HepG2 (cell line): Measurements from ENCODE around the gene PDZD7. TPM values are rescaled to one million over a fixed set of nuclear protein-coding genes. Genes with fewer than 3 reads are reported as not detected.

ENCODE experiments used
- ATAC-seq: fragments of 200-7000 bp; cut with Tn5 transposase; 3 replicates; pipeline ENCODE4 v1.9.1; 2020; ENCODE audit warnings: mild to moderate bottlenecking, moderate library complexity
- BruUV-seq: library from RNA; stranded (reverse); fragments of 400-500 nt; replicated peaks from 2 replicates; lab custom pipeline; 2021; lab: Mats Ljungman, UMichigan
- CTCF ChIA-PET: fragments of 300-600 bp; formaldehyde crosslinking; extraction: SDS; loops from one replicate; lab custom pipeline; 2021; ENCODE audit warnings: low total read pairs, inconsistent platforms, low intra/inter-chr PET ratio; lab: Yijun Ruan, JAX
- POLR2A ChIA-PET: fragments of 350-600 bp; sonication (Branson Sonifier 250); formaldehyde crosslinking; loops from one replicate; lab custom pipeline; 2020; ENCODE audit warnings: antibody characterized with exemption, inconsistent platforms; lab: Yijun Ruan, JAX
- DNase-seq: peaks from one replicate; pipeline ENCODE4 v3.0.0-alpha.2; 2015; ENCODE audit warnings: low spot score
- FAIRE-seq: peaks from 3 replicates; lab custom pipeline; 2011; peaks lifted over from hg19 to GRCh38; lab: Jason Lieb, UNC
- H2AFZ ChIP-seq: one replicate; pipeline ENCODE4 v1.6.1; 2011; ENCODE audit warnings: low read length, inconsistent platforms
- H3K27ac ChIP-seq: fragments of 300-600 bp; 3 replicates; pipeline ENCODE4 v1.8.0; 2011; ENCODE audit warnings: mixed run types, mild to moderate bottlenecking, mixed read lengths, low read length, inconsistent platforms; ENCODE audit not compliant: insufficient read depth; ENCODE audit errors: extremely low read length
- H3K27me3 ChIP-seq, 2 experiments: fragments of 200-600 bp in 1 of 2; 2 replicates in 1 of 2; 3 replicates in 1 of 2; pipeline versions ENCODE4 v1.6.0 to v1.8.0; 2011; ENCODE audit warnings: low read length in 2 of 2, mild to moderate bottlenecking in 2 of 2, moderate library complexity in 2 of 2, inconsistent platforms in 1 of 2; ENCODE audit not compliant: insufficient read depth in 2 of 2, control insufficient read depth in 1 of 2
- H3K36me3 ChIP-seq, 2 experiments: fragments of 200-600 bp in 1 of 2; replicated peaks in 1 of 2; 2 replicates in 1 of 2; 3 replicates in 1 of 2; pipeline versions ENCODE4 v1.5.1 to v1.8.0; 2011; ENCODE audit warnings: low read length in 2 of 2, inconsistent platforms in 1 of 2; ENCODE audit not compliant: insufficient read depth in 2 of 2, control insufficient read depth in 1 of 2
- H3K4me1 ChIP-seq: 2 replicates; pipeline ENCODE4 v1.5.1; 2012; ENCODE audit warnings: low read length, inconsistent platforms; ENCODE audit not compliant: insufficient read depth
- H3K4me2 ChIP-seq: 2 replicates; pipeline ENCODE4 v1.6.0; 2011; ENCODE audit warnings: low read depth, low read length, inconsistent platforms
- H3K4me3 ChIP-seq, 3 experiments: fragments of 200-600 bp in 1 of 3; sonication (generic), shearing (Covaris generic) in 1 of 3; replicated peaks in 1 of 3; 2 replicates each; pipeline ENCODE4 v1.5.1; 2011 to 2016; ENCODE audit warnings: low read length in 3 of 3, inconsistent platforms in 2 of 3, low read depth in 2 of 3, mild to moderate bottlenecking in 2 of 3, control low read depth in 1 of 3, mixed read lengths in 1 of 3; ENCODE audit not compliant: insufficient read depth in 1 of 3
- H3K79me2 ChIP-seq: one replicate; pipeline ENCODE4 v1.6.1; 2011; ENCODE audit warnings: low read length, inconsistent platforms; ENCODE audit not compliant: insufficient read depth
- H3K9ac ChIP-seq: 2 replicates; pipeline ENCODE4 v1.6.0; 2011; ENCODE audit warnings: mild to moderate bottlenecking, low read depth, low read length, inconsistent platforms; ENCODE audit not compliant: insufficient read depth
- H3K9me3 ChIP-seq: 2 replicates; pipeline ENCODE4 v1.5.1; 2012; ENCODE audit warnings: mild to moderate bottlenecking, low read length
- H4K20me1 ChIP-seq: 2 replicates; pipeline ENCODE4 v1.6.0; 2011; ENCODE audit warnings: inconsistent platforms, mild to moderate bottlenecking, low read length, moderate library complexity; ENCODE audit not compliant: insufficient read depth
- GRHL1 ChIP-seq: sonication (generic); formaldehyde crosslinking; conservative IDR thresholded peaks from 2 replicates; pipeline ENCODE4 v1.8.0; 2022; ENCODE audit warnings: missing genetic modification reagents
- TARDBP ChIP-seq: sonication (generic); formaldehyde crosslinking; IDR thresholded peaks from 2 replicates; pipeline ENCODE4 v1.8.0; 2022; ENCODE audit warnings: mild to moderate bottlenecking, missing genetic modification reagents
- TBX3 ChIP-seq: fragments of 450-650 bp; IDR thresholded peaks from 2 replicates; pipeline ENCODE4 v1.6.1; 2017; ENCODE audit warnings: antibody characterized with exemption, mild to moderate bottlenecking, inconsistent platforms, borderline replicate concordance
- ZNF510 ChIP-seq: sonication (generic); formaldehyde crosslinking; IDR thresholded peaks from 2 replicates; pipeline ENCODE4 v1.4.0; 2020; ENCODE audit warnings: low read depth, mild to moderate bottlenecking, missing genetic modification reagents
- ZNF710 ChIP-seq: sonication (generic); formaldehyde crosslinking; IDR thresholded peaks from 2 replicates; pipeline ENCODE4 v1.5.0; 2020; ENCODE audit warnings: mild to moderate bottlenecking, missing genetic modification reagents, borderline replicate concordance
- ZNF75D ChIP-seq: sonication (generic); formaldehyde crosslinking; IDR thresholded peaks from 2 replicates; pipeline ENCODE4 v1.8.1; 2023; ENCODE audit warnings: missing genetic modification reagents, mild to moderate bottlenecking, borderline replicate concordance
- ZSCAN12 ChIP-seq: sonication (generic); formaldehyde crosslinking; IDR thresholded peaks from 2 replicates; pipeline ENCODE4 v1.9.0; 2021; ENCODE audit warnings: mild to moderate bottlenecking, missing genetic modification reagents
- in situ Hi-C: cut with HindIII; loops from 2 replicates; pipeline ENCODE4 v1.10.0; 2017; ENCODE audit warnings: low pct_unique_long_range_greater_than_20kb; ENCODE audit not compliant: extremely low pct_ligation_motif_present
- intact Hi-C: fragments of 100-400 bp; cut with micrococcal nuclease; formaldehyde crosslinking; loops from one replicate; pipeline ENCODE4 v1.10.0; 2022; ENCODE audit not compliant: unreplicated experiment
- polyA plus RNA-seq, 8 experiments: library from polyadenylated mRNA; depleted of rRNA in 3 of 8; stranded (reverse) in 7 of 8; unstranded in 1 of 8; fragments of >200 nt; fragmentation: Illumina TruSeq in 4 of 8; extraction: Trizol in 4 of 8; gene quantifications; 2 replicates each; pipeline versions ENCODE4 v1.2.1 to v1.2.3, GENCODE V29; 2011 to 2016; ENCODE audit warnings: low read depth in 4 of 8, missing spikeins in 1 of 8, mixed read lengths in 1 of 8; ENCODE audit not compliant: insufficient read depth in 1 of 8
- total RNA-seq, 5 experiments: library from RNA; depleted of rRNA; stranded (reverse); fragments of >200 nt; fragmentation: Illumina TruSeq; extraction: Trizol; gene quantifications; 2 replicates each; pipeline ENCODE4 v1.2.3, GENCODE V29; 2016; ENCODE audit warnings: low read depth in 1 of 5
- TF ChIP-seq, protein P1 (sequence below): sonication (generic); formaldehyde crosslinking; IDR thresholded peaks from 2 replicates; pipeline ENCODE4 v1.5.1; 2020; ENCODE audit warnings: missing genetic modification reagents, mild to moderate bottlenecking, borderline replicate concordance
- TF ChIP-seq, protein P2 (sequence below): sonication (generic); formaldehyde crosslinking; IDR thresholded peaks from 2 replicates; pipeline ENCODE4 v1.5.1; 2020; ENCODE audit warnings: missing genetic modification reagents, mild to moderate bottlenecking, borderline replicate concordance
- TF ChIP-seq, protein P3 (sequence below): sonication (generic); formaldehyde crosslinking; IDR thresholded peaks from 2 replicates; pipeline ENCODE4 v1.5.0; 2020; ENCODE audit warnings: mild to moderate bottlenecking, missing genetic modification reagents
- TF ChIP-seq, protein P4 (sequence below): sonication (generic); formaldehyde crosslinking; IDR thresholded peaks from 2 replicates; pipeline ENCODE4 v1.9.0; 2021; ENCODE audit warnings: missing genetic modification reagents, mild to moderate bottlenecking, borderline replicate concordance
- TF ChIP-seq, protein P5 (sequence below): sonication (generic); formaldehyde crosslinking; IDR thresholded peaks from 2 replicates; pipeline ENCODE4 v1.8.1; 2022; ENCODE audit warnings: mild to moderate bottlenecking, missing genetic modification reagents

The PDZD7 gene
- total and polyA plus RNA-seq, 2 of the 13 experiments (the other 11 are each of a cell fraction or from before 2014, with no cell fraction given), result 0.58 to 0.73 TPM

GRCh38 chr10:100960251-100960650 lies 70.7 kb downstream of the PDZD7 start:
- ChIA-PET CTCF (no interaction called here), POLR2A (no interaction called here)
- no peak overlapping the region for H3K4me2 ChIP-seq
- no peaks in the 10 kb centered on the region; the same call in 1 of the 2 replicates for H4K20me1 ChIP-seq
- no peak for FAIRE-seq
- no peak for DNase-seq
- intact Hi-C loops (no loop called here), in situ Hi-C loops (no loop called here)
- no peak overlapping the region for H3K4me3 ChIP-seq
- no peaks in the 10 kb centered on the region for H3K9me3 ChIP-seq
- H3K9ac ChIP-seq, result no peak overlapping the region
- ATAC-seq, result no peak
- H3K27ac ChIP-seq, result no peak overlapping the region
- no peaks in the 10 kb centered on the region for H3K79me2 ChIP-seq
- peaks cover 29% of the 10 kb centered on the region for H3K4me1 ChIP-seq
- no peak overlapping the region for H2AFZ ChIP-seq
- BruUV-seq, result no TSS peak
- H3K36me3 ChIP-seq, result peaks cover 5 to 44% of the 10 kb centered on the region in 2 experiments
- no peaks in the 10 kb centered on the region for H3K27me3 ChIP-seq
- TF ChIP-seq, protein P1, sequence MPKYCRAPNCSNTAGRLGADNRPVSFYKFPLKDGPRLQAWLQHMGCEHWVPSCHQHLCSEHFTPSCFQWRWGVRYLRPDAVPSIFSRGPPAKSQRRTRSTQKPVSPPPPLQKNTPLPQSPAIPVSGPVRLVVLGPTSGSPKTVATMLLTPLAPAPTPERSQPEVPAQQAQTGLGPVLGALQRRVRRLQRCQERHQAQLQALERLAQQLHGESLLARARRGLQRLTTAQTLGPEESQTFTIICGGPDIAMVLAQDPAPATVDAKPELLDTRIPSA (CRISPR knock-in tag), result no peak
- TF ChIP-seq TARDBP (CRISPR knock-in tag) (no peak), ZNF710 (CRISPR knock-in tag) (no peak), TBX3 (no peak), GRHL1 (CRISPR knock-in tag) (no peak), ZNF510 (CRISPR knock-in tag) (no peak), ZSCAN12 (CRISPR knock-in tag) (no peak), ZNF75D (no peak)
- TF ChIP-seq, protein P2, sequence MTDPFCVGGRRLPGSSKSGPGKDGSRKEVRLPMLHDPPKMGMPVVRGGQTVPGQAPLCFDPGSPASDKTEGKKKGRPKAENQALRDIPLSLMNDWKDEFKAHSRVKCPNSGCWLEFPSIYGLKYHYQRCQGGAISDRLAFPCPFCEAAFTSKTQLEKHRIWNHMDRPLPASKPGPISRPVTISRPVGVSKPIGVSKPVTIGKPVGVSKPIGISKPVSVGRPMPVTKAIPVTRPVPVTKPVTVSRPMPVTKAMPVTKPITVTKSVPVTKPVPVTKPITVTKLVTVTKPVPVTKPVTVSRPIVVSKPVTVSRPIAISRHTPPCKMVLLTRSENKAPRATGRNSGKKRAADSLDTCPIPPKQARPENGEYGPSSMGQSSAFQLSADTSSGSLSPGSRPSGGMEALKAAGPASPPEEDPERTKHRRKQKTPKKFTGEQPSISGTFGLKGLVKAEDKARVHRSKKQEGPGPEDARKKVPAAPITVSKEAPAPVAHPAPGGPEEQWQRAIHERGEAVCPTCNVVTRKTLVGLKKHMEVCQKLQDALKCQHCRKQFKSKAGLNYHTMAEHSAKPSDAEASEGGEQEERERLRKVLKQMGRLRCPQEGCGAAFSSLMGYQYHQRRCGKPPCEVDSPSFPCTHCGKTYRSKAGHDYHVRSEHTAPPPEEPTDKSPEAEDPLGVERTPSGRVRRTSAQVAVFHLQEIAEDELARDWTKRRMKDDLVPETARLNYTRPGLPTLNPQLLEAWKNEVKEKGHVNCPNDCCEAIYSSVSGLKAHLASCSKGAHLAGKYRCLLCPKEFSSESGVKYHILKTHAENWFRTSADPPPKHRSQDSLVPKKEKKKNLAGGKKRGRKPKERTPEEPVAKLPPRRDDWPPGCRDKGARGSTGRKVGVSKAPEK (CRISPR knock-in tag), result no peak
- TF ChIP-seq, protein P3, sequence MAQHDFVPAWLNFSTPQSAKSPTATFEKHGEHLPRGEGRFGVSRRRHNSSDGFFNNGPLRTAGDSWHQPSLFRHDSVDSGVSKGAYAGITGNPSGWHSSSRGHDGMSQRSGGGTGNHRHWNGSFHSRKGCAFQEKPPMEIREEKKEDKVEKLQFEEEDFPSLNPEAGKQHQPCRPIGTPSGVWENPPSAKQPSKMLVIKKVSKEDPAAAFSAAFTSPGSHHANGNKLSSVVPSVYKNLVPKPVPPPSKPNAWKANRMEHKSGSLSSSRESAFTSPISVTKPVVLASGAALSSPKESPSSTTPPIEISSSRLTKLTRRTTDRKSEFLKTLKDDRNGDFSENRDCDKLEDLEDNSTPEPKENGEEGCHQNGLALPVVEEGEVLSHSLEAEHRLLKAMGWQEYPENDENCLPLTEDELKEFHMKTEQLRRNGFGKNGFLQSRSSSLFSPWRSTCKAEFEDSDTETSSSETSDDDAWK, result no peak
- TF ChIP-seq, protein P4, sequence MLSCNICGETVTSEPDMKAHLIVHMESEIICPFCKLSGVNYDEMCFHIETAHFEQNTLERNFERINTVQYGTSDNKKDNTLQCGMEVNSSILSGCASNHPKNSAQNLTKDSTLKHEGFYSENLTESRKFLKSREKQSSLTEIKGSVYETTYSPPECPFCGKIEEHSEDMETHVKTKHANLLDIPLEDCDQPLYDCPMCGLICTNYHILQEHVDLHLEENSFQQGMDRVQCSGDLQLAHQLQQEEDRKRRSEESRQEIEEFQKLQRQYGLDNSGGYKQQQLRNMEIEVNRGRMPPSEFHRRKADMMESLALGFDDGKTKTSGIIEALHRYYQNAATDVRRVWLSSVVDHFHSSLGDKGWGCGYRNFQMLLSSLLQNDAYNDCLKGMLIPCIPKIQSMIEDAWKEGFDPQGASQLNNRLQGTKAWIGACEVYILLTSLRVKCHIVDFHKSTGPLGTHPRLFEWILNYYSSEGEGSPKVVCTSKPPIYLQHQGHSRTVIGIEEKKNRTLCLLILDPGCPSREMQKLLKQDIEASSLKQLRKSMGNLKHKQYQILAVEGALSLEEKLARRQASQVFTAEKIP (CRISPR knock-in tag), result no peak
- TF ChIP-seq, protein P5, sequence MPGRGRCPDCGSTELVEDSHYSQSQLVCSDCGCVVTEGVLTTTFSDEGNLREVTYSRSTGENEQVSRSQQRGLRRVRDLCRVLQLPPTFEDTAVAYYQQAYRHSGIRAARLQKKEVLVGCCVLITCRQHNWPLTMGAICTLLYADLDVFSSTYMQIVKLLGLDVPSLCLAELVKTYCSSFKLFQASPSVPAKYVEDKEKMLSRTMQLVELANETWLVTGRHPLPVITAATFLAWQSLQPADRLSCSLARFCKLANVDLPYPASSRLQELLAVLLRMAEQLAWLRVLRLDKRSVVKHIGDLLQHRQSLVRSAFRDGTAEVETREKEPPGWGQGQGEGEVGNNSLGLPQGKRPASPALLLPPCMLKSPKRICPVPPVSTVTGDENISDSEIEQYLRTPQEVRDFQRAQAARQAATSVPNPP (CRISPR knock-in tag), result no peak
